Amygdala (tissue), 56 donors: ENCODE measurements around the gene KCTD14.
"Not testable (repeated sequence)": the region's sequence is repeated elsewhere in the genome, so short reads cannot be mapped to it uniquely, and the experiment has no call there.

Experiments
- DNase-seq, 56 donors: peaks; one replicate each; lab custom pipeline; 2025; lab: John Stamatoyannopoulos, UW

The KCTD14 gene

DNA sequence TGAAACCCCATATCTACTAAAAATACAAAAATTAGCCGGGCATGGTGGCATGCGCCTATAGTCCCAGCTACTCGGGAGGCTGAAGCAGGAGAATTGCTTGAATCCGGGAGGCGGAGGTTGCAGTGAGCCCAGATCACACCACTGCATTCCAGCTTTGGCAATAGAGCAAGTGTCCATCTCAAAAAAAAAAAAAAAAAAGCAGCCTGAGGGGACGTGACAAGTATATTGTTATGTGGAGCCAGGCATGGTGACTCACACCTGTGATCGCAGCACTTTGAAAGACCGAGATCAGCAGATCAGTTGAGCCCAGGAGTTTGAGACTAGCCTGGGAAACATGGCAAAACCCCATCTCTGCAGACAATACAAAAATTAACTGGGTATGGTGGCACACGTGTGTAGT, 5.3 kb upstream of the KCTD14 start:
- DNase-seq: not testable (repeated sequence)

DNA sequence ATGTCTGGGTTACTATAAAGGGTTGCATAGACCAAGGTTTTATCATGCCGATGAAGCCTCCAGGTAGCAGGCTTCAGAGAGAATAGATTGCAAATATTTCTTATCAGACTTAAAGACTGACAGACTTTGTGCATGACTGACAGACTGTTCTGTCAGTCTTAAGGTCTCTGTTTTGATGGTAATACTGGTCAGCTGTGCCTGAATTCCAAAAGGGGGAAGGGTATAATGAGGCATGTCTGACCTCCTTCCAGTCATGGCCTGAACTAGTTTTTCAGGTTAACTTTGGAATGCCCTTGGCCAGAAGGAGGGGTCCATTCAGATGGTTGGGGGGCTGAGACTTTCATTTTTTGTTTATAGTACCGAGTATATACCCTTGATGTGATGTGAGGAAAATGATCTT, 4.7 kb upstream of the KCTD14 start:
- no peak for DNase-seq

DNA sequence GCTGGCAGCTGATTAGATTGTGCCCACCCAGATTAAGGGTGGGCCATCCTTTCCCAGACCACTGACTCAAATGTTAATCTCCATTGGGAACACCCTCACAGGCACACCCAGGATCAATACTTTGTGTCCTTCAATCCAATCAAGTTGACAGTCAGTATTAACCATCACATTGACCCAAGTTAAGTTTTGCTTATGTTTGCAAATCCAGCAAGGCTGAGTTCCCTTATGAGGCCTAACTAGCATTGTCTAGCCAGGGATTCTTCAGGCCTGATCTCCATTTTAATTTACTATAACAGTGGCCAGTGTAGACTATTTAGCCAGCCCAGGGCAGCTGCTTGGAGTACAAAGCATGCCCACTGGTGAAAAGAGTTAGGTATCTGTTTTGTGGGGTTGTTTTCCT, 2.3 kb upstream of the KCTD14 start:
- no peak for DNase-seq

DNA sequence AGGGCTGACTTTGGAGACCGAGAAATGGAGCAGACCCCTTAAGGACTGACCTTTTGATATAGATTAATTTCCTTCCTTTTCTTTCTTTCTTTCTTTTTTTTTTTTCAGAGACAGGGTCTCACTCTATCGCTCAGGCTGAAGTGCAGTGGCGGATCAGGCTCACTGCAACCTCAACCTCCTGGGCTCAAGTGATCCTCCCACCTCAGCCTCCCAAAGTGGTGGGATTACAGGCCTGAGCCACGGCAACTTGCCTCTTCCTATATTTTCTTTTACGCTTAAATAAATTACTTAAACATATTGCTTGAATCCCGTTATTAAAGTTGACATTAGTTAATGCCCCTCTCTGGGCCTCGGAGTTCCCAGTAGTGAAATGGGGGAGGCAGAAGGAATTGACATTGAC, 350 bp upstream of the KCTD14 start:
- no peak for DNase-seq

DNA sequence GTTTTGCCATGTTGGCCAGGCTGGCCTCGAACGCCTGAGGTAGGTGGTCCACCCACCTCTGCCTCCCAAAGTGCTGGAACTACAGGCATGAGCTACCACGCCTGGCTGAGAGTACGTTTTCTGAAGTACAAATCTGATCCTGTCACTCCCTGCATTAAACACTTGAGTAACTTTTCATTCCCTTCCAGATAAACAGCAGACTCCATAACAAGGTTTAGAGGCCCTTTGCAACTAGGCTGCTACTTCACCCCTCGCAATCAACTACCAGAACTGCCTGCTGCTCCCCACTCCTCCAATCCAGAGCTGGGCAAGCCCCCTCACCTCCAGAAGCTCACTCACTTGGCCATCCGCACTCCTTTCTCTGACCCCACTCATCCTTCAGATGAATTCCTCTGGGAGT, 1.5 kb downstream of the KCTD14 start:
- DNase-seq: no peak

DNA sequence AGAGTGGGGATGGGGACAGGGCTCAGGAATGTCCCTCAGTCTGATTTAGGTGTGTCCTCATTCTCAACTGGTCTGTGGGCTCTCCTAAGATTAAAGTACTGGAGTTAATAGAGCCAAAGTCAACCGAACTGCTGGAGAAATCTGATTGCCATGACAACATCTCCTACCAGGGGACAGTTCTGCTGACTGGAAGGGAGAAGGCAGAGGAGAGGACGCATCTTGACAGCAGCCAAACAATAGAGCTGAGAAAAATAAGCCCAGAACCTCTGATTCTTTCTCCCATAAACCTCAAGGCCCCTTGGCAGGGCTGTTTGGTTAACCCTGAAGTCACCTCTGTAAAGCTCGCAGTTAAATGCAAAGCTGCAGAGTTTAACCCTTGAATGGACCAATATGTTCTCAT, 2.8 kb downstream of the KCTD14 start:
- peak in 1 of 56 donors; percentile 6 for DNase-seq

DNA sequence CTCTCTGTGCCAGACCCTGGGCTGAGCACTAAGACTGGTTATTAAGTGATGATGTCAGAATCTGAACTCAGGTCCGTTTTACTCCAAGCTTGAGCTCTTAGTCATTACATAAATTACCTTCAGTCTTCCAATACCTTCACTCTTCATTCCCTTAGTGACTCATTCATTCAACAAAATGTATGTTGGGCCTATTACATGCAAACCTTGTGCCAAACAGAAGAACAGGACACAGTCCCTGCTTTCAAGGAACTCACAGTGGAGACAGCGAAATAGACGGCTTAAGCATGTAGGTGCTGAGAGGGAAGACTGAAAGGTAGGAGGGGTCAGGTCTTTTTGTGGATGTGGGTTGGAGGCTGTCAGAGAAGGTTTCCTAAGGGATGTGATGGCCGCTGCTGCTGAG, 3.3 kb downstream of the KCTD14 start:
- DNase-seq: no peak

DNA sequence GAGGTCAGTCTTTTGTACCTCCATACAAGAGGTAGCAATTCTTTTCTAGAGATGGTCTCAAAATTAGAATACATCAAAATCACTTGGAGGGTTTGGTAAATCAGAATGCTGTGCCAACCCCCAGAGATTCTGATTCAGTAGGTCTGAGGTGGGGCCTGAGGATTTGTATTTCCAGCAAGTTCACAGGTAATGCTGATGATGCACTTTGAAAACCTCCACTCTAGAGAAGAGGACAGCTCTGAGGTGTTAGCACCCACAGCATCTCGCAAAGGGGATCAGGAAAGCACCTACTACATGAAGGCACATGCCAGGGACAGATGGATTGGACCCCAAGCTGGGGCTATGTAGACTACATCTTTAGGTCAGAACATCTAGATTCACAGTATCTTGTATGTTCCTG, 7.2 kb downstream of the KCTD14 start:
- no peak for DNase-seq

DNA sequence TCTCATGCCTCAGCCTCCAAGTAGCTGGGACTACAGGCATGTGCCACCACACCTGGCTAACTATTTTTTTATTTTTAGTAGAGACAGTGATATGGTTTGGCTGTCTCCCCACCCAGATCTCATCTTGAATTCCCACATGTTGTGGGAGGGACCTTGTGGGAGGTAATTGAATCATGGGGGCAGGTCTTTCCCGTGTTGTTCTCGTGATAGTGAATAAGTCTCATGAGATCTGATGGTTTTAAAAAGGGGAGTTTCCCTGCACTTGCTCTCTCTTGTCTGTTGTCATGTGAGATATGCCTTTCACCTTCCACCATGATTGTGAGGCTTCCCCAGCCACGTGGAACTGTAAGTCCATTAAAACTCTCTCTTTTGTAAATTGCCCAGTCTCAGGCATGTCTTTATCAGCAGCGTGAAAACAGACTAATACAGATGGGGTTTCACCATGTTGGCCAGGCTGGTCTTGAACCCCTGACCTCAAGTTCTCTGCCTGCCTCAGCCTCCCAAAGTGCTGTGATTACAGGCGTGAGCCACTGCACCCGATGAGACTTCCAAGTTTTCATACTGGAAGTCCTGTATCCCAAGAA, 8.0 kb downstream of the KCTD14 start:
- DNase-seq: not testable (repeated sequence)

DNA sequence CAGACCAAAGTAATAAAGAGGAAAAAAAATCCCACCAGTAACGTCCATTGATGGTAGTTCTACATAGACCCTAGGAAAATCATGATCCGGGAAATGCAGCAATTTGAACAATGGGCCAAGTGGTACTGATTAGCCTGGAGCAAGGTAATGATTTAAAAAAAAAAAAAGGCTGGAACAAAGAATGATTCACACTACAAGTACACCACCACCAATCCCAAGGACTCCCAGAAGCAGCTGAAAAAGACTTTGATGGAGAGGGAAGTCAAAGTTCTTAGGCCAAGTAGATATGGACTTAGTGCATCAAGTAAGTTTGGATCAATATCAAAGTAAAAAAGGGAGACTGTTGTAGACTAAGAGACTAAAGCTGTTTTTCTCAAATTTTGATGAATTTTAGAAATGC, 11.8 kb downstream of the KCTD14 start:
- DNase-seq: no peak

DNA sequence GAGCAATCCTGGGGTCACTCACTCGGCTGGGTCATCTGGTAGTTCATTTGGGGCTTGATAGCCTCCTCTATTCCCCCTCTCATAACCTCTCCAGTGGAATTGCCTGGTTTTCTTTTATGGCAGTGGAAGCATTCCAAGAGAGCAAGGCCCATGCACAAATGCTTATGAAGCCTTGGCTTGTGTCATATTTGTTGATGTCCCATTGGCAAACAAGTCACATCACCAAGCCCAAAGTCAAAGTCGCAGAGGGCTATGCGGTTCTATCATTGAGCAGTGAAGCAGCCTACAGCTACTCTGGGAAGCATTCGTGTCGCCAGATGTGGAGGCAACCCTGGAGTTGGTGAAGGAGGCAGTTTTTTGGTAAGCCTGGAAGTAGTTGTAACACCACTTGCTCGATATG, 12.3 kb downstream of the KCTD14 start:
- DNase-seq: no peak

DNA sequence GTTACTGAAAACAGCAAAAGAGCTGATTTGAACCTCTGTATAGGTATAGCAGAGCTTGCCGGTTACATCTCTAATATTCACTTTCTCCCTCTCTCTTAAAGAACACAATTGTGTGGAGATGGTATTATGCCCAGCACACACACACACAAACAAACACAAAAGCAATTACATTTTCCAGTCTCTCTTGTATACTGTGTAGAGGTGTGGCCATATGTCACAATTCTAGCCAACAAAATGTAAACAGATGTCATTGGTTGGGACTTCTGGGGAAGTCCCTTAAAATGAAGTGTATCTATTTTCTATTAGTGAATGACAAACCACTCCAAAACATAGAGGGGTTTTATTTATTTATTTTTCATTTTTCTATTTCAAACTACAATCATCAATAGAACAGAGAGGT, 12.8 kb downstream of the KCTD14 start:
- no peak for DNase-seq

DNA sequence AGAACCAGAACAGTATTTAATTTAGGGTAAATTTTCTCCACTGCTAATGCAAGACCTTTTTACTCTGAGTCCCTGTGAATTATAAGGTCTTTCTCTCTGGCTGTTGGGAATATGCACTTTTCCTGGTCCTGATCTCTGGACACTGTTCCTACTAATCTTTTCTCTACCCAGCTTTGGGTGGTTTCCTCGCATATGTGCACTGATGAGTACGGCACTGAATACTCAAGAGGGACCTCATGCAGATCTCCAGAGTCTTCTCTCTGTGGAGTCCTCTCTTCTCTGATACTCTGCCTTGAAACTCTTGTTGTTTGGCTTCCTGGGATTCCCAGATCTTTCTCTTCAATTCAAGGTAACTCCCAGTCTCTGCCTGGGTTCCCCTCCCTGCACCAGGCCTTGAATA, 14.0 kb downstream of the KCTD14 start:
- no peak for DNase-seq

DNA sequence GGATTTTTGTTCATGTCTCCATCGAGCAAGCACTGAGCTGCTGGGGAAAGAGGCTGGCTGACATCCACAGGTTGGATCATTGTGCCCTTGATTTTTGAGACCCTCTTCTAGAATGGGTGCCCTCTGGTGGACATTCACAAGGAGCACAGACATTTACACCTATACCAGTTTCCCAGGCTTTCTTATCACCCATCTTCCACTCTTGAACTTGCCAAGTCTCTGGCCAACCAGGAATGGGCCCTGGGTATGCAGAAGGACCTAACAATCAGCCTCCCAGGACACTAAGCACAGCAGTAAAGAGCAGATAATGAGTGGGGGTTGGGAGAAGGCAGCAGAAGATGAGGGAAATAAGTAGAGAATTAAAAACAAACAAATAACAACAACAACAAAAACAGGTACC, 22.9 kb downstream of the KCTD14 start:
- peak in 24 of 56 donors; percentile 4 to 65 (median 18) for DNase-seq

DNA sequence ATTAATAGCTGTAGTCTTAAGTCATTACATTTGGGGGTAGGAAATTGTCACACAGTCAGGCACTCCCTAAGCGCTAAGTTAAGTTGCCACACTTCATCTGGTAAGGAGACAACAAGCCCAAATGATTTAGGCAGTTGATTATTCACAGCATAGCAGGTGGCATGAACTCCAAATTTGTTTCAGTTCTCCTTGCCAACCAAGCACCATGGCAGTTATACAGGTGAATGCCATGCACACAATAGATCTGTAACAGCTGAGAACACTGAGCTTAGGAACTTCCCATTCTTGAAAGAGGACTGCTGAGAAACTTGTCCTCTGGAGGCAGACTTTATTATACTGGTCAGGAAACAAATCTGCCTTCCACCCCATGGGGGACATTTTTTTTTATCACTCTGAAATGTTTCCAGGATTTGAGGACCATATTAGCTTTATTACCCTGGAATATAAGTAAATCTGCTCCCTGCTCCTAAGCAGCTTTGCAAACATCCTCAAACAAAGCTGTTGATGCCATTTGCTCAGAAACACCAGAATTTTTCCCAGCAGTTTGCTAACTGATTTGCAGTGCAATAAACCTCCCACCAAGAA, 23.5 kb downstream of the KCTD14 start:
- DNase-seq: no peak

DNA sequence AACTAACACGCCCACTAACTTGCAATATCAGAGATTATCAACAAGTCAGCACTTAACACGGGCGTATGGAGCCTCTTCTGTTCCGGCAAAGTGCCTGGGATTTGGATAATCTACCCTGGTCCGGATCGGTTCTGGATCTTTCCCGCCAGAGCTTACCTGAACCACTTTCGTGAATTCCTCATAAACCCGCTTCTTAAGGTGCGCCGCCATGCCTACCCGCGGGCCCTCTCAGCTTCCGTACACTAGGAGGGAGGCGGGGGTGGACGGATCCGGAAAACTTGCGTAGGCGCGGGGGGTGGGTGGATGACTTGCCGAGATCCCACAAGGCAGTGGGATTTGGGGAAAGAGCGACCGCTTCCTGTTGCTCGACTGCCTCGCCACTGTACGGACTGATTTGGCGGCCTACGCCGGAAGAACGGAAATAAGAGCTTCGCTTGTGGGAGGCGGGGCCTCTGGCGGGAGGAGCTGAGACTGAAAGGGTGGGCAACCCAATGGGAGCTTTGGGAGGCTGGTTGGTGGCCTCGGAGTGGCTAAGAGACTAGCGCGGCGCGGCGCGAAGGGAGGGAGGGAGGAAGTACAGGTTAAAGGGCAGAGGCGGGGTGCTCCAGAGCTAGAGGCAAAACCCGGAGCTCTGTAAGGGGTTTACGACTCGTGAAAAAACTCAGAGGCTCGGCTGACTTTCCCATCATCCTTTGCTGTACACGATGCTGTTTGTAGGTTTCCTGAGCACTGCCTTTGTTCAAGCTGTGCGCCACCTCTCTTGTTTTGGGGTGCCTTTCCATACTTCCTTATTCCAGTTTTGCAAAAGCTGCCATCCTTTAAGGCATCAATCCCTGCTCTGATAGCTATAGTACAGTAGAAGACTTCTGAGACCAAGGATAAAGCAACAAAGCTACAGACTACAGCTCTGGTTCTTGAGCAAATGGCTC, 28.4 kb downstream of the KCTD14 start, which contains the start of gene INTS4:
INTS4 (minus strand) TSS at position 235 of the 929 bp plus-strand sequence; CDS start at position 210, 25 bp downstream.
- DNase-seq: peak; percentile 87 to 100 (median 99)

DNA sequence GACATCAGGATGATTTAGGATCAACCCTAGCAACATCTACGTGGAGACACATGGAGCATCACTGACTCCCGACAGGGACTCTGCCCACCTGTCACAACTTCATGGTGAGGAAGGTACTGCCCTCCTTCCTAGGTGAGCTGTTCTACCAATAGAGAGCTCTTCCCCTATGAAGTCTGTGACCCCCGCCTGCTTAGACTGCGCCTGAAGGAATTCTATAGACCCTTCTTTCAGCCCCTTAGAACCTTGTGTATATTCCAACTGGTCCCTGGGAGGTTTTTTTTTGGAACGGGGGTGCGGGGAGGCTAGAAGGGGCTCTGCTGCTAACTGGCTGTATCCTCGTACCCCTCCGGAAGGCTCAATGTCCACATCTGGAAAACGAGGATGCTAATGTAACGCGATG, 29.2 kb downstream of the KCTD14 start:
- no peak for DNase-seq

DNA sequence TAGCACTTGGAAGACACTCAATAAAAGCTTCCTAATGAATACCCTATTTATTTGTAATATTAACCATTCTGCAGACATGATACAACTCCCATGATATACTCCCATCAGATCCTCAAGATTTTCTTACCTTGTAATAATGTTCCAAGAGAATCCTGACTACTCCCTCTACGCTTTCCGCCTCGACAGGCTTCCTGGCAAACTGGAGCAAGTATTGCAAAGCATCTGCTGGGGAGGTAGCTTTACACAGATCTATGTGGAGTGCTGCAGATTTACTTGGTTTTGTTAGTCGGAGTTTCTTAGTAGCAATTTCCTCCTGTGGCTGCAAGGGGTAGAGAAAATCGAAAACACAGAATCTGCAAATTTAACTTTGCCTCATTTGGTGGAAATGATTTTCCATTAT, 32.1 kb downstream of the KCTD14 start:
- DNase-seq: no peak

DNA sequence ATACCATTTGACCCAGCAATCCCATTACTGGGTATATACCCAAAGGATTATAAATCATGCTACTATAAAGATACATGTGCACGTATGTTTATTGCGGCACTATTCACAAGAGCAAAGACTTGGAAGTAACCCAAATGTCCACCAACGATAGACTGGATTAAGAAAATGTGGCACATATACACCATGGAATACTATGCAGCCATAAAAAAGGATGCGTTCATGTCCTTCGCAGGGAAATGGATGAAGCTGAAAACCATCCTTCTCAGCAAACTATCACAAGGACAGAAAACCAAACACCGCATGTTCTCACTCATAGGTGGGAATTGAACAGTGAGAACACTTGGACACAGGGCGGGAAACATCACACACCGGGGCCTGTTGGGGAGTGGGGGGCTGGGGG, 36.6 kb downstream of the KCTD14 start:
- not testable (repeated sequence) for DNase-seq

DNA sequence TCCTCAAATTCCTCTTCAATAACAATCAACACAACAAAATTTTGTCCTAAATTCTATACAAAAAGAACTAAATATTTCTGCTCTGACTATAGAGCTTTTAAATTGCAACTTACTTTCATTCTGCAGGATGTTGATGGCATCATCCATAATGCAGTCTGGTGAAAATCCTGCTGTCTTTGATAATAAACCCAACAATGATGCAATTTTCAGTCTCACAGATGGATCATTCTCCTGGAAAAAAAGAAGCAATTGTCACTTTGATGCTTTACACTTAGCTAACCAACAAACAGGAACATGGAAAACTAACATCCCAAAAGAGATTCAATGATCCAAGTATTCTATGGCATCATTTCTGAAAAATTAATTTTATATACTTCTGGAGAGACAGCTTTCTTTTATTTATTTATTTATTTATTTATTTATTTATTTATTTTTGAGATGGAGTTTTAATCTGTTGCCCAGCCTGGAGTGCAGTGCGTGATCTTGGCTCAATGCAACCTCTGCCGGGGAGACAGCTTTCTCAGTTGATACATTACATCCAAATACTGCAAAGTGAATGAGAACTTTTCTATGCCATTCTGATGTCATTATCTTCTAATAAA, 41.6 kb downstream of the KCTD14 start:
- peak in 1 of 56 donors; percentile 2 for DNase-seq

DNA sequence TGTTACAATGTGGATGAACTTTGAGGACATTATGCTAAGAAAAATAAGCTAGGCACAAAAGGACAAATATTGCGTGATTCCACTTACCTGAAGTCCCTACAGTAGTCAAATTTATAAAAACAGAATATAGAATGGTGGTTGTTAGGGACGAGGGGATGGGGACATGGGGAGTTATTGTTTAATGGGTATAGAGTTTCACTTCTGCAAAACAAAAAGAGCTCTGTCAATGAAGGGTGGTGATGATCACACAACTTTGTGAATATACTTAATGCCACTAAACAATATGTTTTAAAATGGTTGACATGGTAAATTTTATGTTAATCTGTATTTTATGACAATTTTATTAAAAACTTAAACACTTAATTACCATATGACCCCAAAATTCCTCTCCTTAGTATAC, 54.7 kb downstream of the KCTD14 start:
- no peak for DNase-seq
